MCF 10A (cell line): Measurements from ENCODE around the gene PSTPIP2. TPM values are rescaled to one million over a fixed set of nuclear protein-coding genes. Genes with fewer than 3 reads are reported as not detected.
"Not testable (repeated sequence)": the region's sequence is repeated elsewhere in the genome, so short reads cannot be mapped to it uniquely, and the experiment has no call there.

Experiments used
- BruUV-seq: library from RNA; stranded (reverse); fragments of 400-500 nt; replicated peaks from 2 replicates; lab custom pipeline; 2021; lab: Mats Ljungman, UMichigan
- CTCF ChIA-PET: fragments of 300-600 bp; sonication (Branson Sonifier 250); formaldehyde crosslinking; extraction: SDS; loops from one replicate; lab custom pipeline; 2021; ENCODE audit warnings: antibody characterized with exemption, inconsistent platforms; lab: Yijun Ruan, JAX
- POLR2A ChIA-PET: fragments of 300-600, 350-650 bp; sonication (Branson Sonifier 250); formaldehyde crosslinking; extraction: SDS; loops from one replicate; lab custom pipeline; 2020; ENCODE audit warnings: antibody characterized with exemption, inconsistent platforms; lab: Yijun Ruan, JAX
- DNase-seq: peaks from one replicate; pipeline ENCODE4 v3.0.0-alpha.2; 2018; ENCODE audit not compliant: unreplicated experiment
- H3K27ac Mint-ChIP-seq: one replicate; pipeline ENCODE4 v1.8.0; 2022; ENCODE audit warnings: mild to moderate bottlenecking, low read depth, mixed read lengths; ENCODE audit not compliant: unreplicated experiment
- H3K27me3 Mint-ChIP-seq: one replicate; pipeline ENCODE4 v1.8.0; 2022; ENCODE audit warnings: mixed read lengths; ENCODE audit not compliant: insufficient read depth, unreplicated experiment
- H3K36me3 Mint-ChIP-seq: one replicate; pipeline ENCODE4 v1.8.0; 2022; ENCODE audit warnings: mild to moderate bottlenecking, moderate library complexity, mixed read lengths; ENCODE audit not compliant: insufficient read depth, unreplicated experiment
- H3K4me1 Mint-ChIP-seq: one replicate; pipeline ENCODE4 v1.8.0; 2022; ENCODE audit warnings: mixed read lengths; ENCODE audit not compliant: insufficient read depth, unreplicated experiment
- H3K4me3 Mint-ChIP-seq: one replicate; pipeline ENCODE4 v1.8.0; 2022; ENCODE audit warnings: mild to moderate bottlenecking, moderate library complexity, mixed read lengths; ENCODE audit not compliant: unreplicated experiment
- H3K9me3 Mint-ChIP-seq: one replicate; pipeline ENCODE4 v1.8.0; 2022; ENCODE audit warnings: mixed read lengths; ENCODE audit not compliant: unreplicated experiment
- intact Hi-C: fragments of 100-400 bp; cut with micrococcal nuclease; formaldehyde crosslinking; loops from 2 replicates; pipeline ENCODE4 v1.14.1; 2022
- total RNA-seq: library from RNA; stranded (reverse); gene quantifications from 2 replicates; pipeline ENCODE4 v1.2.3, GENCODE V29; 2022
- TF ChIP-seq, protein P1 (sequence below): fragments of 200-600 bp; IDR thresholded peaks from one replicate; pipeline ENCODE4 v1.8.0; 2022; ENCODE audit warnings: antibody characterized with exemption, mild to moderate bottlenecking; ENCODE audit not compliant: unreplicated experiment

PSTPIP2 gene
- total RNA-seq, 1 experiment from 2014 or later: 27.9 TPM

DNA sequence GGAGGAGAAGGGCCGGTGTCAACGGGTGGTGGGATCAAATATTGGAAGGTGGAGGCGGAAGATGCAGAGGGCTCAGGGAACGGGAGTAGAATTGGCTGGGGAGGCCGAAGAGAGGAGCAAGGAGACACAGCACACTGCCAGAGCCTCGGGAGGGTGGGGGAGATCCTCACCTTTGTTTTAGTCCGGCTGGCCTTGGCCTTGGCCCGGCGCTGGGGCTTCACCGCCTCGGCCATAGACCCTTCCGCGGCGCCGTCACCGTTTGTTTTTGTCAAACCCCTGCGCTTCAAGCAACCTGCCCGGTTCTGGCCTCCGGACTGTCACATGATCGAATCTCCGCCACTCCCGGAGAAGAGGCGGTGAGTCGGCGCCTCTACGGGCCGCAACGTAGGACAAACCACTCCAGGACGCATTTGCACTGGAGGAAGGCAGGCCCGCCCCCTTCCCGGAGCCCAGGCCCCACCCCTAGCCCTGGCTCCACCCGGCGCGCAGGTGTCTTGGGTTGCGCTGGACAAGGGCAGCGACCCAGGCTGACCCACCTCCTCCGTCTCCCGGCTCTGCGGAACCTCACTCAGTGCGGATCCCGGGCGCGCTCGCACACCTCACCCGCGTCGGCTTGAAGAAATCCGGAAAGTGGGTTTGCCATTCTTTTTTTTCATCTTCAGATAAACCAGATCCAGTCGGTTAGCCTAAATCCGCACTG, 104.9 kb downstream of the PSTPIP2 start, which contains the start of gene EPG5:
TSS of gene EPG5 (minus strand) at position 323 of the 700 bp plus-strand sequence. CDS start at position 233, 90 bp downstream.
- peak within 1 kb of the TSS; percentile 94 for H3K27ac Mint-ChIP-seq
- CTCF ChIA-PET: no interaction called here
- TF ChIP-seq, protein P1, sequence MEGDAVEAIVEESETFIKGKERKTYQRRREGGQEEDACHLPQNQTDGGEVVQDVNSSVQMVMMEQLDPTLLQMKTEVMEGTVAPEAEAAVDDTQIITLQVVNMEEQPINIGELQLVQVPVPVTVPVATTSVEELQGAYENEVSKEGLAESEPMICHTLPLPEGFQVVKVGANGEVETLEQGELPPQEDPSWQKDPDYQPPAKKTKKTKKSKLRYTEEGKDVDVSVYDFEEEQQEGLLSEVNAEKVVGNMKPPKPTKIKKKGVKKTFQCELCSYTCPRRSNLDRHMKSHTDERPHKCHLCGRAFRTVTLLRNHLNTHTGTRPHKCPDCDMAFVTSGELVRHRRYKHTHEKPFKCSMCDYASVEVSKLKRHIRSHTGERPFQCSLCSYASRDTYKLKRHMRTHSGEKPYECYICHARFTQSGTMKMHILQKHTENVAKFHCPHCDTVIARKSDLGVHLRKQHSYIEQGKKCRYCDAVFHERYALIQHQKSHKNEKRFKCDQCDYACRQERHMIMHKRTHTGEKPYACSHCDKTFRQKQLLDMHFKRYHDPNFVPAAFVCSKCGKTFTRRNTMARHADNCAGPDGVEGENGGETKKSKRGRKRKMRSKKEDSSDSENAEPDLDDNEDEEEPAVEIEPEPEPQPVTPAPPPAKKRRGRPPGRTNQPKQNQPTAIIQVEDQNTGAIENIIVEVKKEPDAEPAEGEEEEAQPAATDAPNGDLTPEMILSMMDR: no peak
- peak within 1 kb of the TSS; percentile 86 for H3K4me3 Mint-ChIP-seq
- no peaks in the 10 kb centered on the region for H3K27me3 Mint-ChIP-seq
- BruUV-seq: no TSS peak
- peak; percentile 96 for DNase-seq
- POLR2A ChIA-PET: interaction anchor here (1.0 kb wide), 1 partner anchor 15 kb away, joined by 3 read pairs; no protein-coding TSS in a partner anchor
- intact Hi-C loops: no loop called here
- H3K9me3 Mint-ChIP-seq: no peaks in the 10 kb centered on the region
- no peaks in the 10 kb centered on the region for H3K36me3 Mint-ChIP-seq
- H3K4me1 Mint-ChIP-seq: peaks cover 22% of the 10 kb centered on the region

DNA sequence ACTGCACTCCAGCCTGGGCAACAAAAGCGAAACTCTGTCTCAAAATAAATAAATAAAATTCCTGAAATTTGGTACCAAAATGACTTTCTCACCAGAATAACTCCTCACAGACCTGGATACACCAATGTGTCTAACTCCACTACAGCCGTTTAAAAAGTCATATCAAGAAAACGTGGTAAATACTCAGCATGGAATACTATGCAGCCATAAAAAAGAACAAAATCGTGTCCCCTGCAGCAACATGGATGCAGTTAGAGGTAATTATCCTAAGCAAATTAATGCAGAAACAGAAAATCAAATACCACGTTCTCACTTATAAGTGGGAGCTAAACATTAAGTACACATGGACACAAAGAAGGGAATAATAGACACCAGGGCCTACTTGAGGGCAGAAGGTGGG, 107.1 kb downstream of the PSTPIP2 start:
- peaks cover 37% of the 10 kb centered on the region for H3K4me1 Mint-ChIP-seq
- DNase-seq, H3K27ac Mint-ChIP-seq, H3K36me3 Mint-ChIP-seq, BruUV-seq, H3K27me3 Mint-ChIP-seq, intact Hi-C loops, CTCF ChIA-PET, H3K9me3 Mint-ChIP-seq: not testable (repeated sequence)
- peak overlapping the region; percentile 86 for H3K4me3 Mint-ChIP-seq
- POLR2A ChIA-PET: interaction anchor here (4.1 kb wide), 1 partner anchor 12 kb away, joined by 27 read pairs; no protein-coding TSS in a partner anchor

DNA sequence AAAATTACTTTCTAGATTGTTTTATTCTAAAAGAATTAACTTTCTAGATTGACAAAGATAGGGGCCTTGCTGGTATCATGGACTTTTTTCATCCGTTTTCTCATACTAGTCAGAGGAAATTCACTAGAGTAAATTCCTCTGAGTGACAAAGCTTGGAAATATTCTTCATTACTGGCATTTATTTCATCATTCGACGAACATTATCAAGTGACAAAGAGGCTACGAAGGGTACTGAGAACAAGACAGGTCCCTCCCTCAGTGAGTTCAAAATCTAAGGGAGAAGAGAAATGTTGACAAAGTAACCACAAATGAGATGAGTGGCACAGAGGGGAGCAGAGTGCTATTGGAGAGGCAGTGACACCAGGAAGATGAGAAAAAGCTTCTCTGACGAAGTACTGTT, 109.2 kb downstream of the PSTPIP2 start:
- TF ChIP-seq, protein P1: no peak
- Mint-ChIP-seq H3K4me3 (no peak overlapping the region), H3K27me3 (no peaks in the 10 kb centered on the region), H3K27ac (no peak overlapping the region), H3K36me3 (peaks cover 7% of the 10 kb centered on the region), H3K4me1 (peaks cover 38% of the 10 kb centered on the region), H3K9me3 (no peaks in the 10 kb centered on the region)
- intact Hi-C loops: no loop called here
- peak; percentile 8 for DNase-seq
- no TSS peak for BruUV-seq
- POLR2A ChIA-PET: interaction anchor here (4.1 kb wide), 1 partner anchor 10 kb away, joined by 27 read pairs; no protein-coding TSS in a partner anchor
- CTCF ChIA-PET: interaction anchor here (1.8 to 2.5 kb wide), 2 partner anchors 11 to 12 kb away, joined by 10 to 14 read pairs; no protein-coding TSS in a partner anchor

DNA sequence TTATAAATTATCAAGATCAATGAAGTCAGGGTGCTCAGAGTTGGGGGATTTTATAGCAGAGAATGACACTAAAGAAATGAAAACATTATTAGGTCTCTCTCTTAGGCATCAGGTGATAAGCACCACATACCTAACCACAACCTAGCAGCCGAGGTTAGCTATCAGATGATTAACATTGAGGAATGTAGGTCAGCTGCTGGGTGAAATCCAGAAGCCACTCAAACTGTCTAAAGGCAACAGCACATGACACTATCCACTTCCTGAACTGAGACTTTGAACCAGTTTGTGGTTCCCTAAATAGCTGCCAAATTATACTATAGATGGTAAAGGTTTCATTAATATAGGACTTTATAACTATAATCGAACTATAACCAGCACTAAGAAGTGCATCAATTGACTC, 109.6 kb downstream of the PSTPIP2 start:
- no TSS peak for BruUV-seq
- ChIA-PET CTCF (interaction anchor here (0.6 to 2.5 kb wide), 5 partner anchors 10 to 1190 kb away, joined by 3 to 14 read pairs (median 4); no protein-coding TSS in a partner anchor), POLR2A (interaction anchor here (4.1 kb wide), 1 partner anchor 10 kb away, joined by 27 read pairs; no protein-coding TSS in a partner anchor)
- intact Hi-C loops: no loop called here
- peaks cover 38% of the 10 kb centered on the region for H3K4me1 Mint-ChIP-seq
- H3K27me3 Mint-ChIP-seq: no peaks in the 10 kb centered on the region
- DNase-seq: peak; percentile 24
- H3K36me3 Mint-ChIP-seq: peaks cover 7% of the 10 kb centered on the region
- TF ChIP-seq, protein P1: no peak
- no peak overlapping the region for H3K4me3 Mint-ChIP-seq
- H3K9me3 Mint-ChIP-seq: no peaks in the 10 kb centered on the region
- H3K27ac Mint-ChIP-seq: no peak overlapping the region

DNA sequence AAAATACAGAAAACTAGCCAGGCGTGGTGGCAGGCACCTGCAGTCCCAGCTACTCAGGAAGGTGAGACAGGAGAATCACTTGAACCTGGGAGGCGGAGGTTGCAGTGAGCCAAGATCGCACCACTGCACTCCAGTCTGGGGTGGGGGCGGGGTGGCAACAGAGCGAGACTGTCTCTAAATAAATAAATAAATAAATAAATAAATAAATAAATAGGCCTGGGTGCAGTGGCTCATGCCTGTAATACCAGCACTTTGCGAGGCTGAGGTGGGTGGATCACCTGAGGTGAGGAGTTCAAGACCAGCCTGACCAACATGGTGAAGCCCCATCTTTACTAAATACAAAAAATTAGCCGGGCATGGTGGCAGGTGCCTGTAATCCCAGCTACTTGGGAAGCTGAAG, 112.6 kb downstream of the PSTPIP2 start:
- CTCF ChIA-PET, H3K4me3 Mint-ChIP-seq, intact Hi-C loops, H3K9me3 Mint-ChIP-seq, BruUV-seq, POLR2A ChIA-PET, H3K27ac Mint-ChIP-seq, DNase-seq, H3K27me3 Mint-ChIP-seq: not testable (repeated sequence)
- H3K36me3 Mint-ChIP-seq: peaks cover 21% of the 10 kb centered on the region
- H3K4me1 Mint-ChIP-seq: peaks cover 51% of the 10 kb centered on the region
